GM10266 (cell line): ENCODE results near the gene FAT4.

Experiments
- DNase-seq: peaks from one replicate; pipeline ENCODE4 v3.0.0; 2012; ENCODE audit errors: extremely low spot score
- CTCF ChIP-seq: IDR thresholded peaks from 2 replicates; pipeline ENCODE4 v1.5.1; 2012; ENCODE audit warnings: mild to moderate bottlenecking, low read depth; ENCODE audit not compliant: control insufficient read depth, insufficient read depth; ENCODE audit errors: missing control alignments

Gene FAT4

GRCh38 chr4:125314676-125315575, at the start of gene FAT4:
FAT4 (plus strand) TSS chr4:125314955; CDS start chr4:125316412, 1,457 bp downstream.
- TF ChIP-seq CTCF: no peak
- DNase-seq: peak; percentile 68

GRCh38 chr4:125265846-125266245, 48.9 kb upstream of the FAT4 start:
- TF ChIP-seq CTCF: no peak
- no peak for DNase-seq

- no peak for DNase-seq
- TF ChIP-seq CTCF: no peak
Observed at GRCh38 chr4:125266901-125267604, 47.7 kb upstream of the FAT4 start.

- no peak for DNase-seq
- TF ChIP-seq CTCF: no peak
Observed at GRCh38 chr4:125267630-125268029, 47.1 kb upstream of the FAT4 start.

- no peak for DNase-seq
- no peak for TF ChIP-seq CTCF
Observed at GRCh38 chr4:125268068-125268755, 46.5 kb upstream of the FAT4 start.

- no peak for TF ChIP-seq CTCF
Observed at GRCh38 chr4:125276811-125277210, 37.9 kb upstream of the FAT4 start.

GRCh38 chr4:125277790-125278189, 37.0 kb upstream of the FAT4 start:
- TF ChIP-seq CTCF: no peak
- no peak for DNase-seq

More at GRCh38 chr4:125276811-125277210, 37.9 kb upstream of the FAT4 start:
- DNase-seq: no peak
